ENCODE results near the gene ECEL1.

The ECEL1 gene

GRCh38 chr2:232458051-232458660, 29.5 kb downstream of the ECEL1 start:
- Histone ChIP-seq H3K27ac (ENCODE audit: low read length) (no peak overlapping the region), H3K79me2 (ENCODE audit: insufficient read depth, low read length) (no peaks in the 10 kb centered on the region), H3K27me3 (ENCODE audit: insufficient read depth, low read length, poor library complexity) (peaks cover 7% of the 10 kb centered on the region), H2AFZ (ENCODE audit: low read depth, low read length) (no peak overlapping the region), H3K9me3 (ENCODE audit: insufficient read depth, low read length, severe bottlenecking) (no peaks in the 10 kb centered on the region), H3K36me3 (ENCODE audit: insufficient read depth, low read length) (no peaks in the 10 kb centered on the region), H3K4me1 (ENCODE audit: insufficient read depth, low read length) (no peaks in the 10 kb centered on the region), H3K9ac (ENCODE audit: low read depth, low read length) (no peak overlapping the region), H4K20me1 (ENCODE audit: insufficient read depth, low read length) (peaks cover 9% of the 10 kb centered on the region), H3K4me3 (ENCODE audit: low read depth in 1 of 2, low read length in 2 of 2) (no peak overlapping the region), H3K4me2 (ENCODE audit: insufficient read depth, low read length) (no peak overlapping the region)
- no peak for ATAC-seq (ENCODE audit: insufficient read depth, low read depth)
- TF ChIP-seq EZH2 (IDR thresholded peaks at IDR 0.05; ENCODE audit: borderline replicate concordance, low read depth, low read length, severe bottlenecking), result no peak
- no peak for TF ChIP-seq CTCF (IDR thresholded peaks at IDR 0.05; ENCODE audit: borderline replicate concordance, extremely low read depth, low read length, poor library complexity, severe bottlenecking)
- no peak for DNase-seq

GRCh38 chr2:232457121-232458011, 30.3 kb downstream of the ECEL1 start:
- no peaks in the 10 kb centered on the region for H3K4me1 ChIP-seq (ENCODE audit: insufficient read depth, low read length)
- ATAC-seq (ENCODE audit: insufficient read depth, low read depth), result no peak

GRCh38 chr2:232456296-232457120, 31.1 kb downstream of the ECEL1 start:
- DNase-seq, result no peak
- Histone ChIP-seq H3K27ac (ENCODE audit: low read length) (no peak overlapping the region), H3K4me2 (ENCODE audit: insufficient read depth, low read length) (no peak overlapping the region), H3K27me3 (ENCODE audit: insufficient read depth, low read length, poor library complexity) (peaks cover 7% of the 10 kb centered on the region), H3K4me3 (ENCODE audit: low read depth in 1 of 2, low read length in 2 of 2) (no peak overlapping the region), H3K4me1 (ENCODE audit: insufficient read depth, low read length) (no peaks in the 10 kb centered on the region), H4K20me1 (ENCODE audit: insufficient read depth, low read length) (peaks cover 9% of the 10 kb centered on the region), H3K9me3 (ENCODE audit: insufficient read depth, low read length, severe bottlenecking) (no peaks in the 10 kb centered on the region), H3K9ac (ENCODE audit: low read depth, low read length) (no peak overlapping the region), H3K79me2 (ENCODE audit: insufficient read depth, low read length) (no peaks in the 10 kb centered on the region), H3K36me3 (ENCODE audit: insufficient read depth, low read length) (no peaks in the 10 kb centered on the region), H2AFZ (ENCODE audit: low read depth, low read length) (no peak overlapping the region)
- no peak for ATAC-seq (ENCODE audit: insufficient read depth, low read depth)
- no peak for TF ChIP-seq EZH2 (IDR thresholded peaks at IDR 0.05; ENCODE audit: borderline replicate concordance, low read depth, low read length, severe bottlenecking)
- TF ChIP-seq CTCF (IDR thresholded peaks at IDR 0.05; ENCODE audit: borderline replicate concordance, extremely low read depth, low read length, poor library complexity, severe bottlenecking), result no peak

More at GRCh38 chr2:232457121-232458011, 30.3 kb downstream of the ECEL1 start:
- Histone ChIP-seq H3K79me2 (ENCODE audit: insufficient read depth, low read length) (no peaks in the 10 kb centered on the region), H3K36me3 (ENCODE audit: insufficient read depth, low read length) (no peaks in the 10 kb centered on the region), H3K4me3 (ENCODE audit: low read depth in 1 of 2, low read length in 2 of 2) (no peak overlapping the region), H3K9me3 (ENCODE audit: insufficient read depth, low read length, severe bottlenecking) (no peaks in the 10 kb centered on the region), H4K20me1 (ENCODE audit: insufficient read depth, low read length) (peaks cover 9% of the 10 kb centered on the region), H3K27ac (ENCODE audit: low read length) (no peak overlapping the region), H3K9ac (ENCODE audit: low read depth, low read length) (no peak overlapping the region), H3K4me2 (ENCODE audit: insufficient read depth, low read length) (no peak overlapping the region), H3K27me3 (ENCODE audit: insufficient read depth, low read length, poor library complexity) (peaks cover 7% of the 10 kb centered on the region), H2AFZ (ENCODE audit: low read depth, low read length) (no peak overlapping the region)
- TF ChIP-seq CTCF (IDR thresholded peaks at IDR 0.05; ENCODE audit: borderline replicate concordance, extremely low read depth, low read length, poor library complexity, severe bottlenecking) (no peak), EZH2 (IDR thresholded peaks at IDR 0.05; ENCODE audit: borderline replicate concordance, low read depth, low read length, severe bottlenecking) (no peak)
- no peak for DNase-seq

Measured in DND-41 (cell line).